H1 (cell line): Measurements from ENCODE around the gene SZT2. TPM values are rescaled to one million over a fixed set of nuclear protein-coding genes. Genes with fewer than 3 reads are reported as not detected.

Experiments
- CHD7 ChIP-seq: fragments of 300-600 bp; sonication (generic); IDR thresholded peaks from 2 replicates; pipeline ENCODE4 v1.7.1; 2012; ENCODE audit warnings: low read length, moderate library complexity, mild to moderate bottlenecking, inconsistent platforms; ENCODE audit not compliant: insufficient replicate concordance
- RAD21 ChIP-seq, 2 experiments: IDR thresholded peaks in 1 of 2; conservative IDR thresholded peaks in 1 of 2; 2 replicates each; pipeline ENCODE4 v1.6.1; 2011; ENCODE audit warnings: low read depth in 2 of 2, low read length in 2 of 2, improper control_type of control experiment in 1 of 2, inconsistent platforms in 1 of 2, mild to moderate bottlenecking in 1 of 2, moderate library complexity in 1 of 2
- polyA plus RNA-seq, 7 experiments: library from polyadenylated mRNA; depleted of rRNA in 3 of 7; stranded (reverse) in 5 of 7; unstranded in 2 of 7; fragments of >200 nt in 5 of 7; fragments of 200-250 nt in 2 of 7; gene quantifications; 1 replicate in 5 of 7; 2 replicates in 1 of 7; 4 replicates in 1 of 7; pipeline versions ENCODE4 v1.2.1 to v1.2.3, GENCODE V29; 2011 to 2013; ENCODE audit warnings: missing spikeins in 2 of 7, mixed read lengths in 2 of 7
- total RNA-seq: library from RNA; stranded (reverse); fragmentation: NEBNext Ultra II Directional; extraction: Animal tissue kit (Norgen Biotek cat#: 25700); gene quantifications from 2 replicates; pipeline ENCODE4 v1.2.1, GENCODE V29; 2021

SZT2 gene
- total and polyA plus RNA-seq, 2 of the 8 experiments (the other 6 are each of a cell fraction or from before 2014, with no cell fraction given), result 4.7 to 12.9 TPM

- TF ChIP-seq CHD7 (no peak), RAD21 (IDR thresholded peaks at IDR 0.05 in 1 of 2, conservative IDR thresholded peaks at IDR 0.05 in 1 of 2; ENCODE audit: low read depth in 2 of 2, low read length in 2 of 2) (no peak)
These were observed 75.2 kb downstream of the SZT2 start (continued) for GRCh38 chr1:43464681-43465504.
